ENCODE results near the gene PTPRZ1. TPM values are rescaled to one million over a fixed set of nuclear protein-coding genes. Genes with fewer than 3 reads are reported as not detected.

Gene PTPRZ1
- total and polyA plus RNA-seq, 4 donors, result 0.07 to 0.17 (median 0.09) TPM; not detected in 1

DNA sequence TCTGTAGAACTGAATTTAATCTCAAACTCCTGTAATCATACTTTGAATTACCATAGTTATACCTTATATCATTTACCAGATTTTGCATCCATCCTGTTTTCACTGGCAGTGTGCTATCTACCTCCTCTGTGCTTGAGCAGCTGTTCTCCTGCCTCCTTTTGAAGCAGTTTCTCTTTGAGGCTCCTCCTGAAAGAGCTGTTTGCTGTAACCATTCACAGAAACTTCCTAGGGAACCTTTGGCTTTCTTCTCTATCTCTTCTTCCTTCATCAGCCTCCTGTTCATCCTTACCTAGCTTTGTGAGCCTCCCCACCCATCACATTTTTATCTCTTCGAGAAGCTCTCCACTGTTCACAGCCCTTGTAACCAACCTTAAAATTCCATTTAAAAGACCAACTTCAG, 162.9 kb downstream of the PTPRZ1 start:
- Histone ChIP-seq H3K36me3 (ENCODE audit: control insufficient read depth in 4 of 4, insufficient read depth in 3 of 4, low read depth in 1 of 4, low read length in 3 of 4) (no peaks in the 10 kb centered on the region), H3K9me3 (ENCODE audit: control insufficient read depth in 4 of 4, low read length in 3 of 4) (no peaks in the 10 kb centered on the region), H3K27me3 (ENCODE audit: control insufficient read depth in 4 of 4, insufficient read depth in 4 of 4, low read length in 3 of 4) (no peaks in the 10 kb centered on the region), H3K4me1 (ENCODE audit: control insufficient read depth in 4 of 4, insufficient read depth in 4 of 4, low read length in 3 of 4) (no peaks in the 10 kb centered on the region), H3K4me3 (ENCODE audit: low read depth in 1 of 3, low read length in 3 of 3) (no peak overlapping the region), H3K9ac (ENCODE audit: low read depth in 1 of 2, low read length in 2 of 2) (no peak overlapping the region), H3K27ac (ENCODE audit: low read depth in 1 of 2, low read length in 2 of 2) (no peak overlapping the region)
- 87% methylated on average over 1 of the region's 1 CpG for WGBS
- no peak for DNase-seq (ENCODE audit: low spot score)
- TF ChIP-seq RAD21 (IDR thresholded peaks at IDR 0.05) (no peak), ZBTB33 (IDR thresholded peaks at IDR 0.05) (no peak), RXRA (IDR thresholded peaks at IDR 0.05) (no peak), HNF4G (IDR thresholded peaks at IDR 0.05) (no peak), YY1 (IDR thresholded peaks at IDR 0.05) (no peak), FOXA1 (IDR thresholded peaks at IDR 0.05) (no peak), NR2F2 (IDR thresholded peaks at IDR 0.05) (no peak), JUND (IDR thresholded peaks at IDR 0.05) (no peak), SP1 (IDR thresholded peaks at IDR 0.05) (no peak)
- TF ChIP-seq, protein P1, sequence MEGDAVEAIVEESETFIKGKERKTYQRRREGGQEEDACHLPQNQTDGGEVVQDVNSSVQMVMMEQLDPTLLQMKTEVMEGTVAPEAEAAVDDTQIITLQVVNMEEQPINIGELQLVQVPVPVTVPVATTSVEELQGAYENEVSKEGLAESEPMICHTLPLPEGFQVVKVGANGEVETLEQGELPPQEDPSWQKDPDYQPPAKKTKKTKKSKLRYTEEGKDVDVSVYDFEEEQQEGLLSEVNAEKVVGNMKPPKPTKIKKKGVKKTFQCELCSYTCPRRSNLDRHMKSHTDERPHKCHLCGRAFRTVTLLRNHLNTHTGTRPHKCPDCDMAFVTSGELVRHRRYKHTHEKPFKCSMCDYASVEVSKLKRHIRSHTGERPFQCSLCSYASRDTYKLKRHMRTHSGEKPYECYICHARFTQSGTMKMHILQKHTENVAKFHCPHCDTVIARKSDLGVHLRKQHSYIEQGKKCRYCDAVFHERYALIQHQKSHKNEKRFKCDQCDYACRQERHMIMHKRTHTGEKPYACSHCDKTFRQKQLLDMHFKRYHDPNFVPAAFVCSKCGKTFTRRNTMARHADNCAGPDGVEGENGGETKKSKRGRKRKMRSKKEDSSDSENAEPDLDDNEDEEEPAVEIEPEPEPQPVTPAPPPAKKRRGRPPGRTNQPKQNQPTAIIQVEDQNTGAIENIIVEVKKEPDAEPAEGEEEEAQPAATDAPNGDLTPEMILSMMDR (IDR thresholded peaks at IDR 0.05; ENCODE audit: low read depth, low read length, missing input control), result no peak

- Histone ChIP-seq H3K4me1 (ENCODE audit: control insufficient read depth in 4 of 4, insufficient read depth in 4 of 4, low read length in 3 of 4) (no peaks in the 10 kb centered on the region), H3K36me3 (ENCODE audit: control insufficient read depth in 4 of 4, insufficient read depth in 3 of 4, low read depth in 1 of 4, low read length in 3 of 4) (no peaks in the 10 kb centered on the region), H3K27ac (ENCODE audit: low read depth in 1 of 2, low read length in 2 of 2) (no peak overlapping the region), H3K9me3 (ENCODE audit: control insufficient read depth in 4 of 4, low read length in 3 of 4) (no peaks in the 10 kb centered on the region), H3K27me3 (ENCODE audit: control insufficient read depth in 4 of 4, insufficient read depth in 4 of 4, low read length in 3 of 4) (no peaks in the 10 kb centered on the region), H3K4me3 (ENCODE audit: low read depth in 1 of 3, low read length in 3 of 3) (no peak overlapping the region), H3K9ac (ENCODE audit: low read depth in 1 of 2, low read length in 2 of 2) (no peak overlapping the region)
- TF ChIP-seq FOXA2 (IDR thresholded peaks at IDR 0.05) (no peak), RXRA (IDR thresholded peaks at IDR 0.05) (no peak)
- no peak for DNase-seq (ENCODE audit: low spot score)
- 67% methylated on average over 3 of the region's 3 CpGs for WGBS
These were observed 165.2 kb downstream of the PTPRZ1 start for GRCh38 chr7:122038134-122038533.

DNA sequence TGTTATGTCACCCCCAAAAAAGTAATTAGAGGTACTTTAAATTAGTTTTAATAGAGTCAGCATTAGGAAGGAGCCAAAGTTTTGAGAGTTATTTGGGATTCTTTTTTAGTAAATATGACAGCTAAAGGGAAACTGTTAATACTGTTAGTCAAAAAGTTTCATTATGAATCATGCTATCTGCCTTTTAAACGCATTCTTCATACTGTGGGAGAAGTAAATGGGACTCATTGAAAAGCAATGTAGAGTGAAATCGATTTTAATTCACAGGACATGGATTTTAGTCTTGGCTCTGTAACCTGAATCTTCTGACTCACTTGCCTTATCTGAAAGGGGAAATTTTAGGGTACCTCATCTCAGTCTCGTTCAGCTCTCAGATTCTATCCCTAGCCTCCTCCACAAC, 165.9 kb downstream of the PTPRZ1 start:
- H3K27ac ChIP-seq (ENCODE audit: low read depth in 1 of 2, low read length in 2 of 2), result no peak overlapping the region
- TF ChIP-seq ZBTB33 (IDR thresholded peaks at IDR 0.05) (no peak), TAF1 (conservative IDR thresholded peaks at IDR 0.05) (no peak), SP1 (IDR thresholded peaks at IDR 0.05) (no peak), GABPA (IDR thresholded peaks at IDR 0.05 in 1 of 2, conservative IDR thresholded peaks at IDR 0.05 in 1 of 2) (no peak), RXRA (IDR thresholded peaks at IDR 0.05) (no peak), NR2F2 (IDR thresholded peaks at IDR 0.05) (no peak), HNF4A (conservative IDR thresholded peaks at IDR 0.05) (no peak), EGR1 (IDR thresholded peaks at IDR 0.05; ENCODE audit: low read depth in 2 of 2) (no peak)
- TF ChIP-seq, protein P2, sequence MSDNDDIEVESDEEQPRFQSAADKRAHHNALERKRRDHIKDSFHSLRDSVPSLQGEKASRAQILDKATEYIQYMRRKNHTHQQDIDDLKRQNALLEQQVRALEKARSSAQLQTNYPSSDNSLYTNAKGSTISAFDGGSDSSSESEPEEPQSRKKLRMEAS (IDR thresholded peaks at IDR 0.05), result no peak
- no peak for DNase-seq (ENCODE audit: low spot score)
- no peak overlapping the region for H3K9ac ChIP-seq (ENCODE audit: low read depth in 1 of 2, low read length in 2 of 2)
- 73% methylated on average over 3 of the region's 3 CpGs for WGBS
- no peaks in the 10 kb centered on the region for H3K27me3 ChIP-seq (ENCODE audit: control insufficient read depth in 4 of 4, insufficient read depth in 4 of 4, low read length in 3 of 4)
- H3K36me3 ChIP-seq (ENCODE audit: control insufficient read depth in 4 of 4, insufficient read depth in 3 of 4, low read depth in 1 of 4, low read length in 3 of 4), result no peaks in the 10 kb centered on the region
- H3K4me3 ChIP-seq (ENCODE audit: low read depth in 1 of 3, low read length in 3 of 3), result no peak overlapping the region
- H3K4me1 ChIP-seq (ENCODE audit: control insufficient read depth in 4 of 4, insufficient read depth in 4 of 4, low read length in 3 of 4), result no peaks in the 10 kb centered on the region
- no peaks in the 10 kb centered on the region for H3K9me3 ChIP-seq (ENCODE audit: control insufficient read depth in 4 of 4, low read length in 3 of 4)
